GM13976 (cell line): ENCODE results near the gene MS4A3.

Experiments used
- DNase-seq: peaks from one replicate; pipeline ENCODE4 v3.0.0; 2012; ENCODE audit warnings: low spot score
- in situ Hi-C: fragments of 300-500 bp; cut with MboI; formaldehyde crosslinking; loops from one replicate; pipeline ENCODE4 v1.12.0; 2022; ENCODE audit warnings: low sequenced_read_pairs, mixed read lengths, inconsistent platforms; ENCODE audit not compliant: unreplicated experiment
- TF ChIP-seq, protein P1 (sequence below): IDR thresholded peaks from 2 replicates; pipeline ENCODE4 v1.5.1; 2012; ENCODE audit warnings: borderline replicate concordance, mild to moderate bottlenecking; ENCODE audit not compliant: insufficient read depth; ENCODE audit errors: extremely low read depth, missing control alignments, control extremely low read depth

Gene MS4A3

DNA sequence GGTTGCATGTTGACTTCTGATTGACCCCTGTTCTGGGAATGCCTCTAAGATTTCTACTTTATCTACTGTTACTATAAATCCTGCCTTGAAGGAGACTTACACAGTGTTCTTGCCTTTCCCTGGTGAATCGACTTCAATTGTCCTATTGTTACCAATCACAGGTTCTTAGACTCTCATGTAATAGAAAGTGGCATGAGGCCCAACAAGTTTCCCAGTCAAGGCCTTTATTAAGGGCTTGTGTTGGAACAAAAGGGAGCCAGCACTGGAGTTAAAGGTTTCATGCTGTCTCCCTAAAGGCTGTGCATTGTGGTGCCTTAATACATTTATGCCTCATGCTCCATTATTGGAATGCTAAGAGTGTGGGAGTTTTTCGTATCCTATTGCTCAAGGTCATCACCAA, 55.3 kb downstream of the MS4A3 start:
- TF ChIP-seq, protein P1, sequence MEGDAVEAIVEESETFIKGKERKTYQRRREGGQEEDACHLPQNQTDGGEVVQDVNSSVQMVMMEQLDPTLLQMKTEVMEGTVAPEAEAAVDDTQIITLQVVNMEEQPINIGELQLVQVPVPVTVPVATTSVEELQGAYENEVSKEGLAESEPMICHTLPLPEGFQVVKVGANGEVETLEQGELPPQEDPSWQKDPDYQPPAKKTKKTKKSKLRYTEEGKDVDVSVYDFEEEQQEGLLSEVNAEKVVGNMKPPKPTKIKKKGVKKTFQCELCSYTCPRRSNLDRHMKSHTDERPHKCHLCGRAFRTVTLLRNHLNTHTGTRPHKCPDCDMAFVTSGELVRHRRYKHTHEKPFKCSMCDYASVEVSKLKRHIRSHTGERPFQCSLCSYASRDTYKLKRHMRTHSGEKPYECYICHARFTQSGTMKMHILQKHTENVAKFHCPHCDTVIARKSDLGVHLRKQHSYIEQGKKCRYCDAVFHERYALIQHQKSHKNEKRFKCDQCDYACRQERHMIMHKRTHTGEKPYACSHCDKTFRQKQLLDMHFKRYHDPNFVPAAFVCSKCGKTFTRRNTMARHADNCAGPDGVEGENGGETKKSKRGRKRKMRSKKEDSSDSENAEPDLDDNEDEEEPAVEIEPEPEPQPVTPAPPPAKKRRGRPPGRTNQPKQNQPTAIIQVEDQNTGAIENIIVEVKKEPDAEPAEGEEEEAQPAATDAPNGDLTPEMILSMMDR = no peak
- in situ Hi-C loops = no loop called here
- no peak for DNase-seq

DNA sequence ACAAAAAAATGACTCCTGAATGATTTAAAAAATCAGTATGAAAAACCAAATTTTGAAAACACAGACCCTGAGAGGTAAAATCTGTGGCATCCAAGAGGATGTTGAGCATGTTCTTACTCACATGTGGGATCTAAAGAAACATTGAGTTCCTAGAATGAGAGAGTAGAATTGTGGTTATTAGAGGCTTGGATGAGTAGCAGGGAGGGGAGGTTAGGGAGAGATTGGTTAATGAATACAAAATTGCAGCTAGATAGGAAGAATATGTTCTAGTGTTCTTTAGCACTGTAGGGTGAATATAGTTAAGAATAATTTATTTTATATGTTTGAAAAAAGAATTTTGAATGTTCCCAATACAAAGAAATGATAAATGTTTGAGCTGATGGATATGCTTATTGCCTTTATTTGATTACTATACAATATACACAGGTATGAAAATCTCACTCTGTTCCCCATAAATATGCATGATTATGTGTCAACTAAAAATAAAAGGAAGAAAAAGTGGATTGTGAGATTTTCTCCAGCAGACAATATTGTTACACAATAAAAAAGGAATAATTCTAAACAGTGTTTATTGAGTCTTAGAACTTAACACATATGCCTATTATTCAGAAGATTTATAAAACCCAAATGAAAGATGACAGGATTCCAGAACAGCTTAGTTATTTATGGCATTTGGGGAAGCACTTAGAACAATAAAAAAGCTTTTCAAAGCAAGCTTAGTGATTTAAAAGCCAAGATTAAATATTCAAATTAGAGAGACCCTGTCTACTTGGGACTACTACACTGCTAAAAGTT, 60.7 kb downstream of the MS4A3 start:
- DNase-seq = no peak
- TF ChIP-seq, protein P1 = no peak
- in situ Hi-C loops = no loop called here

DNA sequence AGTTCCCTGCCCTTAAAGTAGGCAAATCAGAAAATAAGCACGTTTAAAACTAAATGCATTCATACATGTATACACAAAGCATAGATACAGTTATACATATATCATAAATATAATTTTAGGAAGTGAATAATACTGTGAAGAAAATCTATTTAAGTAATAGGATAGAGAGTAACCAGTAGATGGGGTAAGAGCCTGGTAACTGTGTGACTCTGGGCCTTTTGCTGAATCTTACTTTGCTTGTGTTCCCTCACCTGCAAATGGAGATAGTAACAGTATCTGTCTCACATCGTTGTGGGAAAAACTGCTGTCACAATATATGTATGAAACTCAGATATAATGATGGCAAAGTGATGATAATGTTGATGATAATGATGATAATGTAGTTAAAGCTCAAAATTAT, 61.9 kb downstream of the MS4A3 start:
- TF ChIP-seq, protein P1 = no peak
- peak; percentile 32 for DNase-seq
- in situ Hi-C loops = no loop called here

DNA sequence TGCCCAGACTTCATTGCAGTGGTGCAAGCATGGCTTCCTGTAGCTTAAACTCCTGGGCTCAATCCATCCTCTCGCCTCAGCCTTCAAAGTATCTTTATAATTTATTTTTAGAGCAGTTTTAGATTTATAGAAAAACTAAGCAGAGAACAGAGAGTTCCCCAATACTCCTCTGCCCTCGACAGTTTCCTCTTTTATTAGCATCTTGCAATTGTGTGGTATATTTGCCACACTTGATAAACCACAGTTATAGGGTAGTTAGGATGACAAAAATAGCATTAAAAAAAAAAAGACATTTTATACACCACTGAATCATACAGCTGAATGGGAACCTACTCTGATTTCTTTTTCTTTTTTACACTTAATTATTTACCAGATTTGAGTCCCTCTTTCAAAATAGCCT, 63.2 kb downstream of the MS4A3 start:
- no peak for DNase-seq
- in situ Hi-C loops = no loop called here
- TF ChIP-seq, protein P1 = no peak
